Measurements from ENCODE around the gene JARID2.
A peak's percentile ranks its signal among the peaks of the same experiment; 100 is the strongest.

The JARID2 gene

GRCh38 chr6:15264902-15265761, 19.3 kb downstream of the JARID2 start:
- no peak for DNase-seq (ENCODE audit: low spot score)

DNA sequence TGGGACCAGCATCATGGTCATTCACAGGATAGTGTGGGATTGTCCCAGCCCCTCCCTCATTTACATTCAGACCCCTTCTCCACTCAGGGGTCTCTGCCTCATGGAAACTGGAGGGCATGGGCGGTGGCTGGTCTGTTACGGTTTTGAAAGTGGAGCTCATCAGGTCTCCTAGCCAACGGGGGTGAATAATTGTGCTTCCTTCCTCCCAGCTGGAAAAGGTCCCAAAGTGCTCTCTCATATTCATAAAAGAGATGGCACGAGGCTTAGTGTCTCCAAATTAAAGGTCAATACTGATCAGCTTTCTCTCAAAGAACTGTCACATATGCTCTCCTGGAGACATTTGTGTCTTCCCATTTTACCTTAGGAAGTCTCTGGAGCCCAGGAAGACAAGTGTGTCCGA, 19.9 kb downstream of the JARID2 start:
- no peak for DNase-seq (ENCODE audit: low spot score)

GRCh38 chr6:15266423-15266996, 20.6 kb downstream of the JARID2 start:
- no peak for DNase-seq (ENCODE audit: low spot score)

- no peak for DNase-seq (ENCODE audit: low spot score)
These were observed 21.4 kb downstream of the JARID2 start for GRCh38 chr6:15267221-15267620.

DNA sequence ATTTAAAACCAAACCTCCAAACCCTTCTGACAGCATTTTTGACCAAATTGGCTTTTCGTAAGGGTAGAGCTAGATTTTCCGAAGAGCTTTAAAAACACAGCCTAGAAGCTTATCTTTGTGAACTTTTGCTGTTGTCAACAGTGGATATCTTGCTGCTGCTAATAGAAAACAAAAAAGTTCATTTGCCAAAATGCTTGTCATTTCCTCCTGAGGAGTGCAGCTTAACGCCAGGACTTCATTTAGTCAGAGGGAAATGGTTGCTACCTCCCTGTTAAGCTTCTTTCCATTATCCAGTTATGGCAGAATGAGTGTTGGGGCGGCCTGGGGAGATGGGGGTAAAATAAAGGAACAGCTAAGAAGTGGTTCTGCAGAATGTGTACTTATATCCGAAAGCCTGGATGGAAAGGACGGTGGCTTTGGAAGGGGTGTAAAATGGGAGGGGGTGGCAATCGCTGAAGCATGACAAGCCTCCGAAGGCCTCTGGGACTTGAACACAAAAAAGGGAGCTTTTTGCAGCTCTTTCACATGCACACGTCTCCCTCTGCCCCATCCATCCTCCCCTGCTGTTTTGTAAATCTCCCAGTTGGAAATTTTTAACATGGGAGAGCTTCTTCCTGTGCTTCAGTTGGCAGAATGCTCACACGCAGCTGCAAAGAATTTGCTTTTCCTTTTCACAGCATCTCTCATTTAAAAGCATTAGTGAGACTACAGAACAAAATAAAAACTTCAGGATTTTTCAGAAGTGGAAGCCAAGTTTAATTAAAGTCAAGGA, 22.5 kb downstream of the JARID2 start:
- no peak for DNase-seq (ENCODE audit: low spot score)

GRCh38 chr6:15269011-15269410, 23.1 kb downstream of the JARID2 start:
- no peak for DNase-seq (ENCODE audit: low spot score)

DNA sequence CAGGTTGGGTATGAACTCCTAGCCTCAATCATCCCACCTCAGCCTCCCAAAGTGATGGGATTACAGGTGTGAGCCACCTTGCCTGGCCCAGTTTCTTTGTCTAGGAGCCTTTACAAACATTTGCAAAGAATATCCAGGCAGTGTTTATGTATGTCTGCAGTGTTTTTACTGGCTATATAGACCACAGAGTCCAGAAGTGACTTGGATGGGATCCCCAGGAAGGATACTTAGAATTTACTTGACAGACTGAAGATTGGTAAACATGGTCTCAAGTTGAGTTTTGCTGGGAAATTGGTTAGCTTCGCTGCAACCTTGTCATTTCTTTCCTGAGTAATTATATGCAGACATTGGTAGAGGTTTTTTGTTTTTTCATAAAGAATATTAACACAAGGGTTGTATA, 23.8 kb downstream of the JARID2 start:
- DNase-seq (ENCODE audit: low spot score) = no peak

DNA sequence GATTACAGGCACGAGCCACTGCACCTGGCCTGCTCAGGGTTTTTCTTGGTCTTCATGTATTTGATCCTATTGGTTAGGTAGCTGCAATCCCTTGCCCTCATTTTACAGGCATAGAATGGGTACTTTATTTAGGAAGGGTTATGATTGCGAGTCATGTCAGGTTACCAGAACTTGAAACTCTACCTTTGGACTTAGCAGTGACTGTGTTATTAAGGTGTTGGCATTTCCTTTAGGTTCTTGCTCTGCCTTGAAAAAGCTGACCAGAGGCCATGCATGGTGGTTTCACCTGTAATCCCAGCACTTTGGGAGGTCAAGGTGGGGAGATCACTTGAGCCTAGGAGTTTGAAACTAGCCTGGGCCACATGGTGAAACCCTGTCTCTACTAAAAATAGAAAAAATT, 24.5 kb downstream of the JARID2 start:
- DNase-seq (ENCODE audit: low spot score) = no peak

- DNase-seq (ENCODE audit: low spot score) = no peak
These were observed 26.7 kb downstream of the JARID2 start for GRCh38 chr6:15272562-15272961.

GRCh38 chr6:15274692-15275387, 29.0 kb downstream of the JARID2 start:
- DNase-seq (ENCODE audit: low spot score) = no peak

DNA sequence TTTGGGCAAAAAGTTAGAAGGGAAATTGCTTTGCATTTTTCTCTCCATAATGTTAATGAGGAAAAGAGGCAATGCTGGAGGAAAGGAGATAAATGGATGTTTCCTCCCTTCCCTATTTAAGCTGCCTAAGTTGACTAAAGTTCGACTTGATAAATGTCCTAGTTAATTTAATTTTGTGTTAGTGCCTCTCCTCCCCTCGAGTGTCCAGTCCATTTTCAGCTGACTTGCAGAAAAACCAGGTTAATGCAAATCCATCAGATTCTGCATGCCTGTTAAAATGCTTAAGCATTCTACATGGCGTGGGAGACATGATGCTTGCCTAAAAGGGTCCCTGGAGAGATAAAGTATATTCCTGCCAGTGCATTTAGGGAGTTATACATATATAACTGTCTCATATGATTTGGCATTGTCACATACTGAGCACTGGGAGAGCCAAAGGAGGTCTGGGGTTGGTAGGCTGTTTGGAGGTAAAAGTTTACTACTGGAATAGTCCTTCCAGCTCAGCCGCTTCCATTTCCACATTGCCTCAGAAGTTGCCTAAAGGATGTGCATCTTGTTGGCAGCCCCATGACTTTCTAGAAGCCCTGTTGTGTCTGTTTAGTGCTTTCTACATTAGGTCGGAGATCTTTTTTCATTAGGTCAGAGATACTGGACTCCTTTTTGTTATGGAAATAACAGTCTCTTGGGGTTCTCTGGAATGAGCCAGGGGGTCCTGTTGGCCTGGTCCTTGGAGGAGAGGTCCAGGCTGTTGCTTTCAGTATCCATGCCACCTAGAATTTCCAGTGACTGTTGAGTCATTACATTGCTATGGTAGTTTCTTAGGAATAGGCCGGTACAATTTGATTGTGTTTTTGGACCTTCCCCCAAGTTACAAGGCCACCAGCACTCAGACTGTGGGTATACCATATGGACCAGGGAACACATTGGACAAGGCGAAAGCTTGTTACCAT, 30.4 kb downstream of the JARID2 start:
- DNase-seq (ENCODE audit: low spot score) = no peak

DNA sequence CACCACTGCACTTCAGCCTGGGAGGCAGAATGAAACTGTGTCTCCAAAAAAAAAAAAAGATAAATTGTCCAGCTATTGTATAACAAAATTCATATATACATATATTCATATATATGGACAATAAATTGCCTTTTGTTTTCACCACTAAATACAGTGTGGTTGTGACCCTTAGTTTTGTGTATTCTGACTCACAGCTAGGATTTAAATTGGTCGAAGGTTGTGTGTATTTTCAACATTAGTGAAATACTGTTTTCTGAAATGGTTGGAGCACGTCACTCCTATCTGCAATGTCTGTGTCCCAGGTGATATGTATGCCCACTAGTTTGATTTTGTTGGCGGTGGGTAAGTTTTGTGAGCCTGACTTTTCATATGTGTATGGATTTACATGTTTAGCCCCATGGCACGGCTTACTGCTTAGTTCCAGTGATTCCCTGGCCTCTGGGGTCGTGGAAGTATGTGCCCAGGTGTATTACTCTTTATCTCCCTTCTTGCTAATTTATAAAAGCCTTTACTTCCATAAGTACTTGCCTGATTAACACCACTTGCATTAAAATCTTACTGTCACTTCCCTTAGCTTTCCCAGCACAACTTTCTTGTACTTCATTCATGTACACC, 33.3 kb downstream of the JARID2 start:
- DNase-seq (ENCODE audit: low spot score) = no peak

DNA sequence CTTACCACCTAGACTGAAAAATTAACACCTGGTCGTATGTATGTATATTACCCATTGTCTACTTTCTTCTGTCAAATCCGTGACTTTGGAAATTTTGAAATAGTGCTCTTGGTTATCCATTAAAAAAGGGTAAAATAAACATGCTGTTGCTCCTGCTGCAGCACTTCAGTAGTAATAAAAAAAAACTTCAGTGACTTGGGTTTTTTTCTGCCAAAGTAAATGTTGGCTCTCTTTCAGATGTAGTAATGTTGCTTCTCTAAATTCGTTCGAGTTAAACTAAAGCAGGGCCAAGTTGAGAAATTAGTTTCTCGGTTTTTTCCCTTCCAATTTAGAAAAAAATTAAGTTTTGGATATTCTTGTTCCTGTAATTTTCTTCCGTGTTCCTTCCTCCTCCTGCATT, 34.2 kb downstream of the JARID2 start:
- no peak for DNase-seq (ENCODE audit: low spot score)

GRCh38 chr6:15280961-15281360, 35.1 kb downstream of the JARID2 start:
- no peak for DNase-seq (ENCODE audit: low spot score)

GRCh38 chr6:15282334-15282733, 36.5 kb downstream of the JARID2 start:
- no peak for DNase-seq (ENCODE audit: low spot score)

DNA sequence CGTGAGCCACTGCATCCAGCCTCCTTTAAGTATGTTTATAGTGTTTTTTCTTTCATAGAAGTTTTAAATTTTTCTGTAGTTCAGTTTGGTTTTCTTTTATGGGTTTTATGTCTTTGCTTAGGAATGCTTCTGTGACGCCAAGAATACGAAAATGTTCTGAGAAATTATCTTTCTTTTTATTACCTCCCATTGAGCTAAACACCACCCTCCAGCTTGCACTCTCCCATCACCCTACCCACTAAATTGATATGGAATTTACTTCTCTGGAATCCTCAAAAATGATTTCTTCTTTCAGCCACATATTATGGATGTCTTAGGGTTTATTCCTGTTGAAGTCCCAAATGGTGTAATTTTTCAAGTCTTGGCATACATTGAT, 38.1 kb downstream of the JARID2 start:
- no peak for DNase-seq (ENCODE audit: low spot score)

DNA sequence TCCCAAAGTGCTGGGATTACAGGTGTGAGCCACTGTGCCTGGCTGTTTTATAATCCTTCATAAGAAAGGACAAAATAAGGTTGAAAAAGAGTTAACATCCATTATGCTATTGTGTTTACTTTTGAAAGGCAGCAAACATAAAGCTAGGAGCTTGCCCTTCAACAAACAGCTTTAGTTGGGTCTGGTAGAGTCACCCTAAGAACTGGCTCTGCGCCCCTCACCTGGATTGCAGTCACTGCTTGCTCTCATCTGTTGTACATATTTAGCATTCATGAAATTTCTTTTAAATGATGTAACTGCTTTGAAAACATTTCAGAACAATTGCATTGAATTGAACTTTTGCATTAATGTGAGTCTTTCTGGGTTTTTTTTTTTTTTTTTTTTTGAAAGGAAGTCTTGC, 38.9 kb downstream of the JARID2 start:
- DNase-seq (ENCODE audit: low spot score) = no peak

- no peak for DNase-seq (ENCODE audit: low spot score)
These were observed 39.9 kb downstream of the JARID2 start for GRCh38 chr6:15285682-15286294.

DNA sequence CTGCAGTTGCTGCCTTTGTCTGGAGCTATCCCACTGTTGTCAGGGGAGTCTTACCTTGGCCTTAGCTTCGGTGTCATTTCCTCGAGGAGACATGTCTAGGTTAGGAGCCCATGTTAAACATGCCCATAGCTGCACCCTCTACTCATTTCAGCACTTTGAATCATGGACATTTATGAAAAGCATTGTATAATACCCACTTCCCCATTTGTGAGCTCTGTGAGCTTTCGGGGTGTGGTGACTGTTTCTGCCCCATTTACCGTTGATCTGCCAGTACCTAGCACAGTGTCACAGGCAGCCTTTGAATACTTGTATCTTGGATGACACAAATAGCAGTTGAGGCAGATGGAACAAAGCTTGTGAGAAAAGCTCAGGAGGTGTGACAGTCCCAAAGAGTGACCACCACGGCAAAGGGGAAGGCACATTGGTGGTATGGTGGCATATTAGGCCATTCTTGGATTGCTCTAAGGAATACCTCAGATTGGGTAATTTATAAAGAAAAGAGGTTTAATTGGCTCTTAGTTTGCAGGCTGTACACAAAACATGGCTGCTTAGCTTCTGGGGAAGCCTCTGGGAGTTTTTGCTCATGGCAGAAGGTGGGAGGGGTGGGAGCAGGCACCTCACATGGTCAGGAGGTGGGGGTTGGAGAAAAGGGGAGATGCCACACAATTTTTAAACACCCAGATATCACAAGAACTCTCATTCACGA, 42.0 kb downstream of the JARID2 start:
- DNase-seq (ENCODE audit: low spot score) = peak; percentile 60

DNA sequence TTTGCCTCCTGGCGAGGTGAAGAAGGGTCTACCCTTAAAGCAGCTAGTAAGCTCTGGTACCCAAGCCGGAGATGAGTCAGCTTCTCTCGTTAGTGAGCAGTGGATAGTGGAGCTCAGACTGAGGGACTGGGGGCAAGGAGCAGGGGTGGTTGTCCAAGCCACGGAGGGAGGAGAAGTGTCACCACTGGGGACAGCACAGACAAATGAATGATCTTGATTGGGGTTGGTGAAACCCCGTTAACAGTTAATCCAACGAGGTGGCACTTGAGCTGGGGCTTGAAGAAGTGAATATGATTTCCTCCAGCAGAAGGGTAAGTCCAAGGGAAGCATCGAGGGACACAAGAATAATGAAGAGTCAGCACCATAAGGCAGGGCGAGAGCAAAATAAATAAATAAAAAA, 43.0 kb downstream of the JARID2 start:
- DNase-seq (ENCODE audit: low spot score) = no peak
